A549 (cell line): ENCODE results near the gene LAMA2.

Source experiments
- HOXA7 ChIP-seq: fragments of 250-450 bp; sonication (Bioruptor Pico); IDR thresholded peaks from 2 replicates; pipeline ENCODE4 v1.5.0; 2020; ENCODE audit warnings: mild to moderate bottlenecking, moderate library complexity
- MAFK ChIP-seq: fragments of 450-650 bp; IDR thresholded peaks from 2 replicates; pipeline ENCODE4 v1.6.1; 2014; ENCODE audit not compliant: partially characterized antibody
- NPAS2 ChIP-seq: fragments of 250-450 bp; sonication (Bioruptor Pico); IDR thresholded peaks from 2 replicates; pipeline ENCODE4 v1.8.0; 2022; ENCODE audit warnings: mild to moderate bottlenecking, moderate library complexity, borderline replicate concordance
- NR3C1 ChIP-seq: fragments of >200 bp; sonication (Bioruptor Twin); formaldehyde crosslinking; IDR thresholded peaks from 3 replicates; pipeline ENCODE4 v1.6.1; 2017
- POLR2A ChIP-seq: IDR thresholded peaks from 2 replicates; pipeline ENCODE4 v1.6.1; 2012; ENCODE audit warnings: mild to moderate bottlenecking, low read length
- RFX5 ChIP-seq: fragments of 450-650 bp; IDR thresholded peaks from 2 replicates; pipeline ENCODE4 v1.7.1; 2014; ENCODE audit warnings: antibody characterized with exemption, mild to moderate bottlenecking, moderate library complexity
- TF ChIP-seq, protein P1 (sequence below): IDR thresholded peaks from 2 replicates; pipeline ENCODE4 v1.6.1; 2012
- TF ChIP-seq, protein P2 (sequence below): fragments of 450-650 bp; IDR thresholded peaks from 2 replicates; pipeline ENCODE4 v1.6.1; 2014; ENCODE audit warnings: antibody characterized with exemption
- TF ChIP-seq, protein P3 (sequence below): fragments of >200 bp; sonication (Bioruptor Twin); formaldehyde crosslinking; IDR thresholded peaks from 3 replicates; pipeline ENCODE4 v1.5.1; 2016

DNA sequence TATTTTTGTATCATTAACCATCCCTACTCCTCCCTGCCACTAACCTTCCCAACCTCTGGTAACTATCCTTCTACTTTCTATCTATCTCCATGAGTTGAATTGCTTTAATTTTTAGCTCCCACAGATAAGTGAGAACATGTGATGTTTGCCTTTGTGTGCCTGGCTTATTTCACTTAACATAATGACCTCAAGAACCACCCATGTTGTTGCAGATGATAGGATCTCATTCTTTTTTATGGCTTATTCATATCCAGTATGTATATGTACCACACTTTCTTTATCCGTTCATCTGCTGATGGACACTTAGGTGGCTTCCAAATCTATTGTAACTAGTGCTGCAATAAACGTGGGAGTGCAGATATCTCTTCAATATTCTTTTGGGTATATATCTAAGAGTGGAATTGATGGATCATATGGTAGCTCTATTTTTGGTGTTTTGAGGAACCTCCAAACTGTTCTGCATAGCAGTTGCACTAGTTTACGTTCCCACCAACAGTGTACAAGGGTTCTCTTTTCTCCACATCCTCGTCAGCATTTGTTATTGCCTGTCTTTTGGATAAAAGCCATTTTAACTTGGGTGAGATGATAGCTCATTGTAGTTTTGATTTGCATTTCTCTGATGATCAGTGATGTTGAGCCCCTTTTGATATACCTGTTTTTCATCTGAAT, 625.7 kb downstream of the LAMA2 start:
- TF ChIP-seq, protein P1, sequence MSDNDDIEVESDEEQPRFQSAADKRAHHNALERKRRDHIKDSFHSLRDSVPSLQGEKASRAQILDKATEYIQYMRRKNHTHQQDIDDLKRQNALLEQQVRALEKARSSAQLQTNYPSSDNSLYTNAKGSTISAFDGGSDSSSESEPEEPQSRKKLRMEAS: no peak
- no peak for TF ChIP-seq NPAS2 (CRISPR knock-in tag)
- no peak for TF ChIP-seq POLR2A
- TF ChIP-seq RFX5: no peak
- TF ChIP-seq, protein P2, sequence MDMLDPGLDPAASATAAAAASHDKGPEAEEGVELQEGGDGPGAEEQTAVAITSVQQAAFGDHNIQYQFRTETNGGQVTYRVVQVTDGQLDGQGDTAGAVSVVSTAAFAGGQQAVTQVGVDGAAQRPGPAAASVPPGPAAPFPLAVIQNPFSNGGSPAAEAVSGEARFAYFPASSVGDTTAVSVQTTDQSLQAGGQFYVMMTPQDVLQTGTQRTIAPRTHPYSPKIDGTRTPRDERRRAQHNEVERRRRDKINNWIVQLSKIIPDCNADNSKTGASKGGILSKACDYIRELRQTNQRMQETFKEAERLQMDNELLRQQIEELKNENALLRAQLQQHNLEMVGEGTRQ: no peak
- TF ChIP-seq, protein P3, sequence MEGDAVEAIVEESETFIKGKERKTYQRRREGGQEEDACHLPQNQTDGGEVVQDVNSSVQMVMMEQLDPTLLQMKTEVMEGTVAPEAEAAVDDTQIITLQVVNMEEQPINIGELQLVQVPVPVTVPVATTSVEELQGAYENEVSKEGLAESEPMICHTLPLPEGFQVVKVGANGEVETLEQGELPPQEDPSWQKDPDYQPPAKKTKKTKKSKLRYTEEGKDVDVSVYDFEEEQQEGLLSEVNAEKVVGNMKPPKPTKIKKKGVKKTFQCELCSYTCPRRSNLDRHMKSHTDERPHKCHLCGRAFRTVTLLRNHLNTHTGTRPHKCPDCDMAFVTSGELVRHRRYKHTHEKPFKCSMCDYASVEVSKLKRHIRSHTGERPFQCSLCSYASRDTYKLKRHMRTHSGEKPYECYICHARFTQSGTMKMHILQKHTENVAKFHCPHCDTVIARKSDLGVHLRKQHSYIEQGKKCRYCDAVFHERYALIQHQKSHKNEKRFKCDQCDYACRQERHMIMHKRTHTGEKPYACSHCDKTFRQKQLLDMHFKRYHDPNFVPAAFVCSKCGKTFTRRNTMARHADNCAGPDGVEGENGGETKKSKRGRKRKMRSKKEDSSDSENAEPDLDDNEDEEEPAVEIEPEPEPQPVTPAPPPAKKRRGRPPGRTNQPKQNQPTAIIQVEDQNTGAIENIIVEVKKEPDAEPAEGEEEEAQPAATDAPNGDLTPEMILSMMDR: no peak
- no peak for TF ChIP-seq NR3C1
- TF ChIP-seq MAFK: no peak
- no peak for TF ChIP-seq HOXA7 (CRISPR knock-in tag)
